HEK293 (cell line): ENCODE measurements around the gene PRMT1.

Experiments
- CTCF ChIA-PET: fragments of 350-600 bp; formaldehyde crosslinking; extraction: SDS; loops from one replicate; lab custom pipeline; 2021; ENCODE audit warnings: antibody characterized with exemption; lab: Yijun Ruan, JAX
- POLR2A ChIA-PET: fragments of 300-600 bp; formaldehyde crosslinking; extraction: SDS; loops from one replicate; lab custom pipeline; 2020; ENCODE audit warnings: antibody characterized with exemption, inconsistent platforms; lab: Yijun Ruan, JAX
- H3K27ac ChIP-seq: fragments of 200-500 bp; sonication (Bioruptor generic); 2 replicates; pipeline ENCODE4 v1.5.1; 2014; ENCODE audit warnings: low read depth, low read length, control low read depth, inconsistent platforms; ENCODE audit errors: extremely low read depth
- H3K36me3 ChIP-seq, 2 experiments: fragments of 200-500 bp in 1 of 2; sonication (Bioruptor generic) in 1 of 2; 1 replicate in 1 of 2; 2 replicates in 1 of 2; pipeline ENCODE4 v1.5.1; 2014 to 2017; ENCODE audit warnings: inconsistent platforms in 2 of 2, low read length in 2 of 2; ENCODE audit not compliant: control insufficient read depth in 2 of 2, insufficient read depth in 1 of 2
- H3K4me1 ChIP-seq: fragments of 200-500 bp; sonication (Bioruptor generic); 2 replicates; pipeline ENCODE4 v1.5.1; 2014; ENCODE audit warnings: mild to moderate bottlenecking, low read length, inconsistent platforms; ENCODE audit not compliant: control insufficient read depth, insufficient read depth
- H3K4me3 ChIP-seq: 2 replicates; pipeline ENCODE4 v1.5.1; 2011; ENCODE audit warnings: low read depth, mild to moderate bottlenecking, control low read depth, low read length, moderate library complexity
- H3K9me3 ChIP-seq: fragments of 200-500 bp; sonication (Bioruptor generic); 2 replicates; pipeline ENCODE4 v1.5.1; 2014; ENCODE audit warnings: low read depth, low read length, inconsistent platforms; ENCODE audit not compliant: control insufficient read depth, insufficient read depth
- EGR2 ChIP-seq: fragments of 450-650 bp; formaldehyde crosslinking; IDR thresholded peaks from 2 replicates; pipeline ENCODE4 v1.5.1; 2016; ENCODE audit warnings: low read depth, missing biosample characterization, missing genetic modification characterization
- GLIS1 ChIP-seq: fragments of 450-650 bp; formaldehyde crosslinking; IDR thresholded peaks from 2 replicates; pipeline ENCODE4 v1.5.1; 2016; ENCODE audit warnings: missing biosample characterization, missing genetic modification characterization
- HOXA7 ChIP-seq: sonication (generic); formaldehyde crosslinking; IDR thresholded peaks from 2 replicates; pipeline ENCODE4 v1.8.1; 2022; ENCODE audit warnings: missing genetic modification reagents, borderline replicate concordance
- OSR2 ChIP-seq: fragments of 450-650 bp; formaldehyde crosslinking; IDR thresholded peaks from 2 replicates; pipeline ENCODE4 v1.5.1; 2016; ENCODE audit warnings: missing biosample characterization, missing genetic modification characterization
- SCRT2 ChIP-seq: fragments of 450-650 bp; formaldehyde crosslinking; IDR thresholded peaks from 2 replicates; pipeline ENCODE4 v1.5.1; 2016; ENCODE audit warnings: missing biosample characterization, missing genetic modification characterization
- SETDB1 ChIP-seq: IDR thresholded peaks from one replicate; pipeline ENCODE4 v1.6.1; 2017; ENCODE audit warnings: mild to moderate bottlenecking, low read length, moderate library complexity, mixed read lengths; ENCODE audit not compliant: insufficient read length
- ZBTB17 ChIP-seq: fragments of 450-650 bp; formaldehyde crosslinking; IDR thresholded peaks from 2 replicates; pipeline ENCODE4 v1.5.1; 2016; ENCODE audit warnings: missing biosample characterization, missing genetic modification characterization
- ZBTB21 ChIP-seq: fragments of 450-650 bp; formaldehyde crosslinking; IDR thresholded peaks from 2 replicates; pipeline ENCODE4 v1.5.1; 2017; ENCODE audit warnings: missing biosample characterization, missing genetic modification characterization
- ZFHX2 ChIP-seq: fragments of 450-650 bp; formaldehyde crosslinking; conservative IDR thresholded peaks from 2 replicates; pipeline ENCODE4 v1.5.1; 2016; ENCODE audit warnings: missing biosample characterization, missing genetic modification characterization
- ZFP41 ChIP-seq: fragments of 450-650 bp; formaldehyde crosslinking; IDR thresholded peaks from 2 replicates; pipeline ENCODE4 v1.5.1; 2016; ENCODE audit warnings: missing biosample characterization, missing genetic modification characterization, borderline replicate concordance
- ZNF23 ChIP-seq: fragments of 450-650 bp; formaldehyde crosslinking; IDR thresholded peaks from 2 replicates; pipeline ENCODE4 v1.5.1; 2016; ENCODE audit warnings: missing biosample characterization, missing genetic modification characterization, borderline replicate concordance
- ZNF366 ChIP-seq: fragments of 450-650 bp; formaldehyde crosslinking; conservative IDR thresholded peaks from 2 replicates; pipeline ENCODE4 v1.5.1; 2016; ENCODE audit warnings: missing biosample characterization, missing genetic modification characterization
- ZNF561 ChIP-seq: fragments of 450-650 bp; IDR thresholded peaks from 2 replicates; pipeline ENCODE4 v1.5.1; 2018; ENCODE audit warnings: missing biosample characterization, missing genetic modification characterization, borderline replicate concordance
- TF ChIP-seq, protein P1 (sequence below): fragments of 450-650 bp; formaldehyde crosslinking; IDR thresholded peaks from 2 replicates; pipeline ENCODE4 v1.5.1; 2016; ENCODE audit warnings: missing biosample characterization, missing genetic modification characterization, borderline replicate concordance
- TF ChIP-seq, protein P2 (sequence below): fragments of 450-650 bp; formaldehyde crosslinking; IDR thresholded peaks from 2 replicates; pipeline ENCODE4 v1.5.1; 2016; ENCODE audit warnings: missing biosample characterization, missing genetic modification characterization
- TF ChIP-seq, protein P3 (sequence below): fragments of 450-650 bp; formaldehyde crosslinking; IDR thresholded peaks from 2 replicates; pipeline ENCODE4 v1.5.1; 2016; ENCODE audit warnings: missing biosample characterization, missing genetic modification characterization

PRMT1 gene

DNA sequence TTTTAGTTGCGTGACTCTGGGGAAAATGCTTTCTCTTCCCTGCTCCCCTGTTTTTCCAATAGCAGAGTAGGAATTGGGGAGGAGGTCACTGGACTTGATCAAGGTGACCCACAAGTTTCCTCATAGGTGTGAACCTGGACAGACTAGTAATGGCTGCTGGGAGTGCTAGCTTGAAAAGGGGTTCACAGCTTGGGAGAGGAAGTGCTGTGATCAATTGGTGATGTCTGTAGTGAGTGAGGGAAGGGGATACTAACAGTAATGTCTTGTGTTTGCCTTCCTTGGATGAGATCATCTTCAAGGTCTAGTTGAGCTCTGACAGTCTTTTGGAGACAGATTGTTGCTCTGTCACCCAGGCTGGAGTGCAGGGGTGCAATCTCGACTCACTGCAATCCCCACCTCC is 9.6 kb upstream of the PRMT1 start:
- peaks cover 21 to 40% of the 10 kb centered on the region in 2 experiments for H3K36me3 ChIP-seq
- H3K9me3 ChIP-seq = no peaks in the 10 kb centered on the region
- ChIA-PET CTCF (interaction anchor here (0.6 to 0.8 kb wide), 3 partner anchors 10 to 79 kb away, joined by 3 to 4 read pairs (median 3); no protein-coding TSS in a partner anchor), POLR2A (interaction anchor here (0.7 to 4.9 kb wide), 4 partner anchors 9 to 87 kb away, joined by 3 to 85 read pairs (median 10); partner anchors contain the start of genes PRMT1, RRAS and SCAF1)
- TF ChIP-seq GLIS1 (no peak), ZNF23 (tag by site-specific recombination) (peak; percentile 100), ZFP41 (tag by site-specific recombination) (no peak), ZBTB17 (tag by site-specific recombination) (peak; percentile 99), ZBTB21 (tag by site-specific recombination) (0 out of 2 replicates have a peak, but pooled peaks have one; percentile 29), ZNF366 (0 out of 2 replicates have a peak, but pooled peaks have one; percentile 35), HOXA7 (no peak), SCRT2 (tag by site-specific recombination) (peak; percentile 49; the same call in 1 of the 2 replicates), SETDB1 (no peak), ZNF561 (tag by site-specific recombination) (no peak)
- TF ChIP-seq, protein P1, sequence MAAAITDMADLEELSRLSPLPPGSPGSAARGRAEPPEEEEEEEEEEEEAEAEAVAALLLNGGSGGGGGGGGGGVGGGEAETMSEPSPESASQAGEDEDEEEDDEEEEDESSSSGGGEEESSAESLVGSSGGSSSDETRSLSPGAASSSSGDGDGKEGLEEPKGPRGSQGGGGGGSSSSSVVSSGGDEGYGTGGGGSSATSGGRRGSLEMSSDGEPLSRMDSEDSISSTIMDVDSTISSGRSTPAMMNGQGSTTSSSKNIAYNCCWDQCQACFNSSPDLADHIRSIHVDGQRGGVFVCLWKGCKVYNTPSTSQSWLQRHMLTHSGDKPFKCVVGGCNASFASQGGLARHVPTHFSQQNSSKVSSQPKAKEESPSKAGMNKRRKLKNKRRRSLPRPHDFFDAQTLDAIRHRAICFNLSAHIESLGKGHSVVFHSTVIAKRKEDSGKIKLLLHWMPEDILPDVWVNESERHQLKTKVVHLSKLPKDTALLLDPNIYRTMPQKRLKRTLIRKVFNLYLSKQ (tag by site-specific recombination) = no peak
- TF ChIP-seq, protein P2, sequence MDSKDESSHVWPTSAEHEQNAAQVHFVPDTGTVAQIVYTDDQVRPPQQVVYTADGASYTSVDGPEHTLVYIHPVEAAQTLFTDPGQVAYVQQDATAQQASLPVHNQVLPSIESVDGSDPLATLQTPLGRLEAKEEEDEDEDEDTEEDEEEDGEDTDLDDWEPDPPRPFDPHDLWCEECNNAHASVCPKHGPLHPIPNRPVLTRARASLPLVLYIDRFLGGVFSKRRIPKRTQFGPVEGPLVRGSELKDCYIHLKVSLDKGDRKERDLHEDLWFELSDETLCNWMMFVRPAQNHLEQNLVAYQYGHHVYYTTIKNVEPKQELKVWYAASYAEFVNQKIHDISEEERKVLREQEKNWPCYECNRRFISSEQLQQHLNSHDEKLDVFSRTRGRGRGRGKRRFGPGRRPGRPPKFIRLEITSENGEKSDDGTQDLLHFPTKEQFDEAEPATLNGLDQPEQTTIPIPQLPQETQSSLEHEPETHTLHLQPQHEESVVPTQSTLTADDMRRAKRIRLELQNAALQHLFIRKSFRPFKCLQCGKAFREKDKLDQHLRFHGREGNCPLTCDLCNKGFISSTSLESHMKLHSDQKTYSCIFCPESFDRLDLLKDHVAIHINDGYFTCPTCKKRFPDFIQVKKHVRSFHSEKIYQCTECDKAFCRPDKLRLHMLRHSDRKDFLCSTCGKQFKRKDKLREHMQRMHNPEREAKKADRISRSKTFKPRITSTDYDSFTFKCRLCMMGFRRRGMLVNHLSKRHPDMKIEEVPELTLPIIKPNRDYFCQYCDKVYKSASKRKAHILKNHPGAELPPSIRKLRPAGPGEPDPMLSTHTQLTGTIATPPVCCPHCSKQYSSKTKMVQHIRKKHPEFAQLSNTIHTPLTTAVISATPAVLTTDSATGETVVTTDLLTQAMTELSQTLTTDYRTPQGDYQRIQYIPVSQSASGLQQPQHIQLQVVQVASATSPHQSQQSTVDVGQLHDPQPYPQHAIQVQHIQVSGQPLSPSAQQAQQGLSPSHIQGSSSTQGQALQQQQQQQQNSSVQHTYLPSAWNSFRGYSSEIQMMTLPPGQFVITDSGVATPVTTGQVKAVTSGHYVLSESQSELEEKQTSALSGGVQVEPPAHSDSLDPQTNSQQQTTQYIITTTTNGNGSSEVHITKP (tag by site-specific recombination) = 0 out of 2 replicates have a peak, but pooled peaks have one; percentile 18
- TF ChIP-seq, protein P3, sequence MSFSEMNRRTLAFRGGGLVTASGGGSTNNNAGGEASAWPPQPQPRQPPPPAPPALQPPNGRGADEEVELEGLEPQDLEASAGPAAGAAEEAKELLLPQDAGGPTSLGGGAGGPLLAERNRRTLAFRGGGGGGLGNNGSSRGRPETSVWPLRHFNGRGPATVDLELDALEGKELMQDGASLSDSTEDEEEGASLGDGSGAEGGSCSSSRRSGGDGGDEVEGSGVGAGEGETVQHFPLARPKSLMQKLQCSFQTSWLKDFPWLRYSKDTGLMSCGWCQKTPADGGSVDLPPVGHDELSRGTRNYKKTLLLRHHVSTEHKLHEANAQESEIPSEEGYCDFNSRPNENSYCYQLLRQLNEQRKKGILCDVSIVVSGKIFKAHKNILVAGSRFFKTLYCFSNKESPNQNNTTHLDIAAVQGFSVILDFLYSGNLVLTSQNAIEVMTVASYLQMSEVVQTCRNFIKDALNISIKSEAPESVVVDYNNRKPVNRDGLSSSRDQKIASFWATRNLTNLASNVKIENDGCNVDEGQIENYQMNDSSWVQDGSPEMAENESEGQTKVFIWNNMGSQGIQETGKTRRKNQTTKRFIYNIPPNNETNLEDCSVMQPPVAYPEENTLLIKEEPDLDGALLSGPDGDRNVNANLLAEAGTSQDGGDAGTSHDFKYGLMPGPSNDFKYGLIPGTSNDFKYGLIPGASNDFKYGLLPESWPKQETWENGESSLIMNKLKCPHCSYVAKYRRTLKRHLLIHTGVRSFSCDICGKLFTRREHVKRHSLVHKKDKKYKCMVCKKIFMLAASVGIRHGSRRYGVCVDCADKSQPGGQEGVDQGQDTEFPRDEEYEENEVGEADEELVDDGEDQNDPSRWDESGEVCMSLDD (tag by site-specific recombination) = peak; percentile 52; the same call in 1 of the 2 replicates
- H3K4me3 ChIP-seq = no peak overlapping the region
- H3K4me1 ChIP-seq = peaks cover 13% of the 10 kb centered on the region
- H3K27ac ChIP-seq = no peak overlapping the region

DNA sequence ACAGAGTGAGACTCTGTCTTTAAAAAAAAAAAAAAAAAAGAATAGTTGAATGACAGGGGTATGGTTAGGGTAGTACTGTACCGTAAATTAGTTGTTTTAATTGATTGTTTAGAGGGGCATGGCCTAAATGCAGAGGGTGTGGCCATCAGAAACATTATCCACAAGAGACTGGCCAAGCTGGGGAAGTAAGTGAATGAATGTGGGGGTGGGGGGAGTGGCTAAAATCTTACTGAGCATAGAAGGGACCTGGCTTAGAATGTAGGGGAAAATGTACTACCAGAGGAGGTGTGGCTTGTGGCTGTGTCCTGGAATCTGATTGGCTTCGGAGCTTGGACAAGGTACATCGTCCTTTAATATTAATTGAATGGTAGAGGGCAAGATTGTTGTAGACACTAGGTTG is 7.6 kb upstream of the PRMT1 start:
- Histone ChIP-seq H3K27ac (0 out of 2 replicates have a peak overlapping the region, but pooled peaks have one; percentile 7), H3K36me3 (peaks cover 22 to 40% of the 10 kb centered on the region in 2 experiments), H3K9me3 (no peaks in the 10 kb centered on the region), H3K4me1 (peaks cover 10% of the 10 kb centered on the region), H3K4me3 (no peak overlapping the region)
- CTCF ChIA-PET = interaction anchor here (1.1 to 1.5 kb wide), 3 partner anchors 10 to 123 kb away, joined by 3 to 6 read pairs (median 4); no protein-coding TSS in a partner anchor
- peak; percentile 22 for TF ChIP-seq ZFHX2
- peak; percentile 13; the same call in 1 of the 2 replicates for TF ChIP-seq EGR2
- no peak for TF ChIP-seq OSR2 (tag by site-specific recombination)
- POLR2A ChIA-PET = interaction anchor here (0.7 kb wide), 1 partner anchor 207 kb away, joined by 6 read pairs; no protein-coding TSS in a partner anchor
